ENCODE results near the gene ITGB1BP2. TPM values are rescaled to one million over a fixed set of nuclear protein-coding genes. Genes with fewer than 3 reads are reported as not detected.

Gene ITGB1BP2
- total RNA-seq, 1 experiment from 2014 or later, result 3.7 TPM

DNA sequence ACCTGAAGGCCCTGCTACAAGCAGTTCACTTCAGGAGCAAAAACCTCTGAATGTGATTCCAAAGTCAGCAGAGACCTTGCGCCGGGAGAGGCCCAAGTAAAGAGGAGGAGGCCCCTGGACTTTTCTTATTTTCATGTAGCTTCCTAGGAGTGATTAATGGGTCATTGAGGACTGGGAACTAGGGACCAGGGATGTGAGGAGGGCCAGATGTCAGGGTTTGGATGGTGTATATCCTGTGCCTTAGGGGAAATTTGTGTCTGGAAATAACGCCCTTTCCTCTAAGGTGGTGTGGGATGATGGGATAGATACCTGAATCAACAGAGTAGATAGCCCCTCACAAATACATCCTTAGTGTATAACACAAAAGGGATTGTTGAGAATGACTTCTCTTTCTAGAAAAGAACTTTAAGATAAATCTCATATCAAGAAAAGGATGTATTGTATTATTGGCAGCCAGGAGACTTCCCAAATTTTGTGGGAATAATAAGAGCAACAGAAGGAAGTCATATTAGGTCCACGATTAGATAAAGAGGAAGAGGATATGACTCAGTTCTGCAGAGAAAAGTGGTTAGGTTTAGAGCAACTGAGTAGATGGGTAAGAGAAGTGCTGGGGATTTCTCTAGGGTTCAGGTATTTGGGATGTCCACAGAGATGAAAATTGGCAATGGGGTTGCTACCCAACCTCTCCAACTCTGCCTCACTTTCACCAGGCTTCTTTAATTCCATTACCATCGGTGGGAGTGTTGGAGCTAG lies 1.1 kb downstream of the ITGB1BP2 start:
- no peak overlapping the region for H2AK5ac ChIP-seq (ENCODE audit: insufficient read length, low read length)

More for the DNA sequence above, 1.1 kb downstream of the ITGB1BP2 start:
- Histone ChIP-seq H4K8ac (replicated peaks; ENCODE audit: insufficient read length, low read depth, low read length) (no peak overlapping the region), H3K27ac (ENCODE audit: insufficient read length, low read depth, low read length) (no peak overlapping the region), H2BK20ac (ENCODE audit: low read depth, low read length, poor library complexity, severe bottlenecking) (no peak overlapping the region), H3K4ac (ENCODE audit: low read depth, low read length) (no peak overlapping the region), H3T11ph (ENCODE audit: low read length) (no peak overlapping the region), H2BK120ac (ENCODE audit: low read depth, low read length, poor library complexity, severe bottlenecking) (no peak overlapping the region), H2BK12ac (ENCODE audit: insufficient read length, low read depth, low read length) (no peak overlapping the region), H3K4me1 (ENCODE audit: insufficient read depth, low read length) (no peaks in the 10 kb centered on the region), H3K9ac (ENCODE audit: extremely low read depth, insufficient read length, low read length) (no peak overlapping the region), H3K23me2 (ENCODE audit: insufficient read length, low read depth, low read length, poor library complexity, severe bottlenecking) (no peaks in the 10 kb centered on the region), H4K91ac (ENCODE audit: insufficient read length, low read depth, low read length) (no peak overlapping the region), H4K20me1 (ENCODE audit: control insufficient read depth, insufficient read depth, insufficient read length) (no peaks in the 10 kb centered on the region), H3K79me2 (ENCODE audit: insufficient read depth, low read length) (no peaks in the 10 kb centered on the region), H3K27me3 (ENCODE audit: insufficient read depth, low read length) (peaks cover 2% of the 10 kb centered on the region; the same call in 1 of the 2 replicates), H3K79me1 (ENCODE audit: insufficient read depth, low read depth, low read length, poor library complexity, severe bottlenecking) (no peaks in the 10 kb centered on the region), H2BK5ac (ENCODE audit: insufficient read length, low read length) (no peak overlapping the region), H4K5ac (ENCODE audit: insufficient read length, low read depth, low read length) (no peak overlapping the region), H2BK15ac (ENCODE audit: low read depth, low read length) (no peak overlapping the region), H3K56ac (ENCODE audit: insufficient read length, low read depth, low read length) (no peak overlapping the region), H3K14ac (ENCODE audit: insufficient read depth, low read length) (no peak overlapping the region), H3K18ac (ENCODE audit: insufficient read length, low read depth, low read length) (no peak overlapping the region), H2AFZ (ENCODE audit: low read length) (no peak overlapping the region), H3K23ac (ENCODE audit: insufficient read length, low read depth, low read length) (no peak overlapping the region), H3K9me3 (ENCODE audit: control insufficient read depth, low read depth, low read length) (peaks cover 37% of the 10 kb centered on the region), H3K4me2 (ENCODE audit: insufficient read depth, insufficient read length, low read length) (no peak overlapping the region)
- DNase-seq, result no peak
- TF ChIP-seq, protein P1, sequence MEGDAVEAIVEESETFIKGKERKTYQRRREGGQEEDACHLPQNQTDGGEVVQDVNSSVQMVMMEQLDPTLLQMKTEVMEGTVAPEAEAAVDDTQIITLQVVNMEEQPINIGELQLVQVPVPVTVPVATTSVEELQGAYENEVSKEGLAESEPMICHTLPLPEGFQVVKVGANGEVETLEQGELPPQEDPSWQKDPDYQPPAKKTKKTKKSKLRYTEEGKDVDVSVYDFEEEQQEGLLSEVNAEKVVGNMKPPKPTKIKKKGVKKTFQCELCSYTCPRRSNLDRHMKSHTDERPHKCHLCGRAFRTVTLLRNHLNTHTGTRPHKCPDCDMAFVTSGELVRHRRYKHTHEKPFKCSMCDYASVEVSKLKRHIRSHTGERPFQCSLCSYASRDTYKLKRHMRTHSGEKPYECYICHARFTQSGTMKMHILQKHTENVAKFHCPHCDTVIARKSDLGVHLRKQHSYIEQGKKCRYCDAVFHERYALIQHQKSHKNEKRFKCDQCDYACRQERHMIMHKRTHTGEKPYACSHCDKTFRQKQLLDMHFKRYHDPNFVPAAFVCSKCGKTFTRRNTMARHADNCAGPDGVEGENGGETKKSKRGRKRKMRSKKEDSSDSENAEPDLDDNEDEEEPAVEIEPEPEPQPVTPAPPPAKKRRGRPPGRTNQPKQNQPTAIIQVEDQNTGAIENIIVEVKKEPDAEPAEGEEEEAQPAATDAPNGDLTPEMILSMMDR (conservative IDR thresholded peaks at IDR 0.05), result no peak
- no peak overlapping the region; a peak in 1 of 7 replicates for H3K27ac Mint-ChIP-seq
- no peak overlapping the region for H3K4me3 Mint-ChIP-seq
- H3K4me1 Mint-ChIP-seq, result peaks cover 2 to 14% of the 10 kb centered on the region in 2 experiments; a peak in 3 of 4 replicates
- WGBS (ENCODE audit: extremely low coverage, insufficient read length, low lambda C conversion rate), result no CpG with 5 or more reads among the region's 5 CpGs
- H3K9me3 Mint-ChIP-seq, result peaks cover 54 to 64% of the 10 kb centered on the region in 2 experiments
- H3K27me3 Mint-ChIP-seq (ENCODE audit: low read depth), result no peaks in the 10 kb centered on the region
- peaks cover 38 to 77% (median 45%) of the 10 kb centered on the region in 3 experiments for H3K36me3 Mint-ChIP-seq (ENCODE audit: insufficient read depth in 1 of 3, low read depth in 3 of 3)

All from H9 (cell line).